ENCODE results near the gene VIL1.

GRCh38 chr2:218430721-218431120 is 11.8 kb downstream of the VIL1 start:
- TF ChIP-seq NFE2L1 (CRISPR knock-in tag; IDR thresholded peaks at IDR 0.05) (no peak), ATF6 (CRISPR knock-in tag; IDR thresholded peaks at IDR 0.05) (no peak), CTCF (IDR thresholded peaks at IDR 0.05) (no peak), PREB (CRISPR knock-in tag; IDR thresholded peaks at IDR 0.05; ENCODE audit: borderline replicate concordance) (no peak), E2F5 (CRISPR knock-in tag; IDR thresholded peaks at IDR 0.05) (no peak)
